GM19324 (cell line): ENCODE data around the gene AZIN2.
"Not testable (repeated sequence)": the region's sequence is repeated elsewhere in the genome, so short reads cannot be mapped to it uniquely, and the experiment has no call there.

Experiments
- ATAC-seq: cut with Tn5 transposase; IDR thresholded peaks from one replicate; pipeline ENCODE4 v1.9.1; 2021; ENCODE audit warnings: mild to moderate bottlenecking, moderate library complexity; ENCODE audit not compliant: unreplicated experiment, low FRiP score

Gene AZIN2

GRCh38 chr1:33092438-33092837, 11.5 kb downstream of the AZIN2 start:
- no peak for ATAC-seq

DNA sequence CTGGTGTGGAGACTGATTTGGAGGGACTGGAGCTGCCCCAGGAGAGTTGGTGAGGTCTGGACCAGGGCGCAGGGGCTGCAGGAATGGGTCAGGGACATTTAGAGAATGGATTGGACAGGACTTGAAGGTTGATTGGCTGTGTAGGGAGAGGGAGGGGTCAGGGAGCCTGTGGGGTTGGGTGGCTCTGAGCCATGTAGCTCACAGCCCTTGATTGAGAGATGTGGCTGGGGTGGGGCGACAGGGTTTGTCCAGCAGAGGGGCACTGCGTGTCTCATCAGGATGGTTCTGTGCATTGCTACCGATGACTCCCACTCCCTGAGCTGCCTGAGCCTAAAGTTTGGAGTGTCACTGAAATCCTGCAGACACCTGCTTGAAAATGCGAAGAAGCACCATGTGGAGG, 12.1 kb downstream of the AZIN2 start:
- no peak for ATAC-seq

DNA sequence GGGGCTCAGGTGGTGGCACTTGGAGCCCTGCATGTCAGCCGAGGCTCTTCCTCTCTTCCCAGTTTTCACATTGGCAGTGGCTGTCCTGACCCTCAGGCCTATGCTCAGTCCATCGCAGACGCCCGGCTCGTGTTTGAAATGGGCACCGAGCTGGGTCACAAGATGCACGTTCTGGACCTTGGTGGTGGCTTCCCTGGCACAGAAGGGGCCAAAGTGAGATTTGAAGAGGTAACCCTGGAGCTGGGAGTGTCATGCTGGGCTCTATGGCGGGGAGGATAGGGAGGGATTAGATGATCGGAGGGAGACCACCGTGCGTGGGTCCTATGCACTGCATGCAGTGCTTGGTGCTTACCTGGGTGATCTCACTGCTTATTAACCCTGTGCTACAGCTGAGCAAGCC, 13.5 kb downstream of the AZIN2 start:
- no peak for ATAC-seq

DNA sequence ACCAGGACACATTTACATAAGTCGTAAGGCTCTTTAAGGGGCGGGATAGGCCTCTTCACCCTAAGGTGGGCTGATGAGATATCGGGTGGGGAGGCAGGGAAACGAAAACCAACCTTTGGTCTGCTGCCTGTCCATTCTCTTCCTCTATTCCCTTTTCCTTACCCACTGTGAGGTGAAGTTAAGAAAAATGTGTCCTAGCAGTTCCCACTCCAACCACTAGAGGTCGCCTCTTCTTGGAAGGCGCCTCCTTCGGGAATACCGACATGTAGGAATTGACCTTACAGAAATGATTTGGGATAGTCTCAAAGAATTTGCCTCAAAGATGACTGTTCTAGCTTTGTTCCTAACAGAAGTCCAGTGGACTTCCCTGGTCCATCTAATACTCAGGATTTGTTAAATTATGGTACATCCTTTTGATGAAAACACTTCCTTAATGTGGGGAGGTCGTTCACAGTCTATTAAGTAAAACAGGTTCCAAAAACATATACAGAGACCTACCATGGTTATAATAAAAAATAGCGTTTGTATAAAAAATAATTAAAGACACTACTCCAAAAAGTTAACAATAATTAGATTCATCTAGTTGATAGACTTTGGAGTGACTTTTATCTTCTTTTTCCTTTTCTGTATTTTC, 14.1 kb downstream of the AZIN2 start:
- no peak for ATAC-seq

- no peak for ATAC-seq
These were observed 15.5 kb downstream of the AZIN2 start for GRCh38 chr1:33096363-33097005.

DNA sequence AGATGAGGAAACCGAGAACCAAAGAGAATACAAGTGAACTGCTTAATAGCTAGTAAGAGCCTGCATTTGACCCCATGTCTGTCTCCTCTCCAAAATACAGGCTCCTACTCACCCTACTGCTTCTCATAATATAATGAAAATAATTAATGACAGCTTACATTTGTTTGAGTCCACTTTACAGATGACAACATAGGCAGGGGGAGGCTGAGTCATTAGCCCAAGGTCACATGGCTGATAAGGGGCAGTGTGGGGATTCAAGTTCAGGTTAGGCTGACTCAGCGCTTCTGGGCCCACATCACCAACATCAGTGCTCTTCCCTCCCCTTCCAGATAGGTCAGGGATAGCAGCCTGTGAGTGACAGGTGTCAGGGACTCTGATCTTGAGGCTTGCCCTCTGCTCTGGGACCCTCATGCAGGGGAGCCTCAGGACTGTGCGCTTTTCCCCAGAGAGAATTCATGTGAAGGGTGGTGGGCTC, 16.2 kb downstream of the AZIN2 start:
- no peak for ATAC-seq

GRCh38 chr1:33097762-33098161, 16.8 kb downstream of the AZIN2 start:
- ATAC-seq = no peak

DNA sequence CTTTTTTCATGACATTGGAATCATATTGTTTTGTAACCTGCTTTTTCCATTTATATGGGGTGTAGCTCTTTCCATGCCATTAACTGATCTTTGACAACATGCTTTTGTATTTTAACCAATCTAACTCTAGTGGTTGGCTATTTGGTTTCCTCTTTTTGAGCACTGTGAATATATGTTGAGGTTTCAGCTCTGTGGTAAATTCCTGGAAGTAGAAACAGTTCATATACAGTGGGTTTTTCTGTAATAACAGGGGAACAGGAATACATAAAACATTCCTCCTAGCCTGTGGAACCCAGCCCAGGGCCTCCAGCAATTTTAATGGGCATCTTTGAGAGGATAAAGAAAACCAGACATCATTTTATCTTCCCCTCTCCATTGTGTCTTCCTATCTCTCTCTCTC, 17.4 kb downstream of the AZIN2 start:
- no peak for ATAC-seq

DNA sequence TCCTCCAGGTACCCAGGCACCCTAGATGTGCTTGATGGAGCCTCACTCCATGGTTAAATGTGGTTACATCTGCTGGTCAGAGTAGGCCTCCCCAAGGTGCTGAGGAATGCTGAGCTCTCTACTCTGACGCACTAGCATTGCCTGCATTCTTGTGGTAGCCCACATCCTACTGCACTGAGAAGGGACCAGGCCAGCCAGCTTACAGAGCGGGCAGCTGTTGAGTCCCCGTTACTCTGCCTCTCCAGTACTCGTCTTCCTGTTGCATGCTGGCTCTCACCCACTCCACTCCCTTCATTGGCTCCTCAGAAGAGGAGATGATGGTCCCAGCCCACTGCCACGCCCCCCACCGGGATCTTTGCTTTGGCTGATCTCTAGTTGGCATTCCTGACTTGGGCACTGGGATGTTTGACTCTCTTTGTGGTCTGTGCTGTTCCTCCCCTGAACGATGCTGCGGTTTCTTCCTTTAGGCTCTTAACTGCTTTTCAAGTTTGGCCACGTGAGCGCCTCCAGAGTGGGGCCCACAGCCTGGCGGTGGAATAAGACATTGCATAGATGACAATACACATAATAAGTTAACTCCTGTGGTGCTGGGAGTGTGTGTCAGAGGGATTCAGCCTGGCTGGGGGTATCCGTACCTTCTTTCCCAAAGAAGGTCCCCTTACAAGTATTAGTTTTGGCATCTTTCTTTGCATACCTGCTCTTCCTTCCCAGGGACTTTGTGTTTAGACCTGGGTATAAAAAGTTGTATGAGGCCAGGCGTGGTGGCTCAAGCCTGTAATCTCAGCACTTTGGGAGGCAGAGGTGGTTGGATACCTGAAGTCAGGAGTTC, 18.6 kb downstream of the AZIN2 start:
- no peak for ATAC-seq

DNA sequence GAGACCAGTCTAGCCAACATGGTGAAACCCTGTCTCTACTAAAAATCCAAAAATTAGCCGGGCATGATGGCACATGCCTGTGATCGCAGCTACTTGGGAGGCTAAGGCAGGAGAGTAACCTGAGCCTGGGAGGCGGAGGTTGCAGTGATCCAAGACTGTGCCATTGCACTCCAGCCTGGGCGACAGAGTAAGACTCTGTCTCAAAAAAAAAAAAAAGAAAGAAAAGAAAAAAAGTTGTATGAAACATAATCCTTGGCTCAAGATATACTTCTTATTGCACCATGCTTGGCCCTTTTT, 19.1 kb downstream of the AZIN2 start:
- not testable (repeated sequence) for ATAC-seq

GRCh38 chr1:33110477-33110876, 29.5 kb downstream of the AZIN2 start:
- no peak for ATAC-seq

DNA sequence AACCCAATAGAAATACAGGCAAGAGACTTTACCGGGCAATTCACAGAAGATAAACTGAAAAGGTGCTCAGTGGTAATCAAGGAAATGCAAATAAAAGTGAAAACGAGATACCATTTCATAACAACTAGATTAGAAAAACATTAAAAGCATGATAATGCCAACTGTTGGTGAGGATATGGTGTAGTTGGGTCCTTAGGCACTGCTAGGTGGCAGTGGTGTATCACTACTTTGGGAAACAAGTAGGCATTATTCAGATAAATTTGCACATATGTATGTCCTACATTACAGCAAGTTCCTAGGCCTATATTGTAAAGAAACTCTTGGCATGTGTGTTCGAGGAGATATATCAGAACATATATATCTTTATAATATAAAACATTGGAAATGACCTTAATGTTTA, 31.0 kb downstream of the AZIN2 start:
- ATAC-seq = no peak

GRCh38 chr1:33117440-33118085, 36.6 kb downstream of the AZIN2 start:
- ATAC-seq = no peak

DNA sequence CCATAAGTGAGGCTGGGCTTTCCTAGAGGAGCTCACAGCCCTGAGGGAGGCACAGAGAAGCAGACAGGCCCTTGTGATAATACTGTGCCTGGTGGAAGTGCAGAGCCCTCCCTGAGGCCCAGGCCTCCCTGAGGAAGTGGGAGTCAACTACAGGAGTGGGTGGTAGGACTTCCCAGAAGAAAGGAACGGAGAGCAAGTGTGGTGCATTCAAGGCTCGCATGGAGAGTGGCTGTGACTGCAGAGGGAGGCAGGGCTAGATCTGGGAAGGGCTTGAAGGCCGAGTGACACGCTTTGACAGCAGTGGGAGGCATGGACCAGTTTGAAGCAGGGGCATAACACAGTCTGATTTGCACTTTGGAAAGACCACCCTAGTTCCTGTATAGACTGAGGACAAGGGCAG, 37.3 kb downstream of the AZIN2 start:
- ATAC-seq = no peak

DNA sequence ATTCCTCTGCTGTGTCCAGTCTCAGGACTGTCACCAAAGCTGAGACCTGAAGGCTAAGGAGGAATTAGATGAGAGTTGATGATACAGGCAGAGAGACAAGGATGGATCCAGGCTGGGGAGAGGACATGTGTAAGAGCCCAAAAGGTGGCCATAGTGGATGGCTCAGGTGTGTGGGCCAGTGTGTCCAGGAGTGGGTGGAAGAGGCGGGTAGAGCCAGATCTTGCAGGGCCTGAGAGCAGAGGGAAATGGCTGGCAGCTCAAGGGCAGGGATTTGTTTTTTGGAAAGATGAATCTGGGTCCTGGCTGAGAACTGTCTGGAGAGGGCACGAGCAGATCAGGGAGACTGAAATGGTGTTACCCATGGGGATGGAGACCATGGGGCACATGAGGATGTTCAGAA, 38.1 kb downstream of the AZIN2 start:
- no peak for ATAC-seq

- no peak for ATAC-seq
These were observed 38.7 kb downstream of the AZIN2 start for GRCh38 chr1:33119532-33120217.

GRCh38 chr1:33120436-33121231, 39.7 kb downstream of the AZIN2 start:
- ATAC-seq = no peak

DNA sequence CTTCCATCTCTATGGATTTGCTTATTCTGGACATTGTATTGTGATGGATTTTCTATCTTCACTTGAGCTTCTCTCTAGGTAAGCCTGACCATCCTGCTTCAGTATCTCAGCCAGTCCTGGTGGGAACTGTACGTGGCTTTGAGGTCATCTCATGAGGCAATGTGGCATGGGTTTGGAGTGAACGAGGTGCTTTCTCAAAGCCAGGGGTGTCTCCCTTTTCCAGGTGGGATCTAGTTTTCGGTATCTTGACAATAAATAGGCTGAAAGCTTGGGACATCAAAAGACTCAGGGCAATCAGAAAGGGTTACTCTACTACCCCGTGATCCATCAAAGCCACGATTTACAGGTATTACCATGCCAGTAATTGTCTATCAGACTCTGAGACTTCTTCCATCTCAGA, 40.8 kb downstream of the AZIN2 start:
- no peak for ATAC-seq

- ATAC-seq = no peak
These were observed 41.7 kb downstream of the AZIN2 start for GRCh38 chr1:33122483-33123178.
